ENCODE measurements around the gene LRRC55.

DNA sequence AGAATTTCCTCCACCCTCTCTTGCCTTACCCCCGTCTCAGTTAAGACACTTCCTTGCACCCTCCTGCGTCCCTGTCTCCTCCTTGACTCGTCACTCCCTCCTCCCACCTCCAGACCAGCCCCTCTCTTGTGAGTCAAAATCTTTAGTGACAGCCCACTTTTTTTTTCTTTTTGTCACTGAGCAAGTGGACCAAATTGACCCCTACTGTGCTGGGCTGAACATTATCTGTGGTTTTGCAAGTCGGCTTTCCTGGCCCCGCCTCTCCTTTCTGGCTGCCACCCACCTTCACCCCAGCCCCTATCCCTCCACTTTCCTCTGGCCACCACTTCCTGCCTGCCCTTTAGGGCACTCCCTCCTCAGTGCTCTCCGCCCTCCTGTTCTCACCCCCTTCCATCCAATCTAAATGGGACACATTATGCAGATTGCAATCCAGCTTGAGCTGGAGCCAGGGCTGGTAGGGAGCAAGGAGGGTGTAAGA lies 55.5 kb downstream of the LRRC55 start, which contains the start of gene APLNR:
- TF ChIP-seq, protein P1, sequence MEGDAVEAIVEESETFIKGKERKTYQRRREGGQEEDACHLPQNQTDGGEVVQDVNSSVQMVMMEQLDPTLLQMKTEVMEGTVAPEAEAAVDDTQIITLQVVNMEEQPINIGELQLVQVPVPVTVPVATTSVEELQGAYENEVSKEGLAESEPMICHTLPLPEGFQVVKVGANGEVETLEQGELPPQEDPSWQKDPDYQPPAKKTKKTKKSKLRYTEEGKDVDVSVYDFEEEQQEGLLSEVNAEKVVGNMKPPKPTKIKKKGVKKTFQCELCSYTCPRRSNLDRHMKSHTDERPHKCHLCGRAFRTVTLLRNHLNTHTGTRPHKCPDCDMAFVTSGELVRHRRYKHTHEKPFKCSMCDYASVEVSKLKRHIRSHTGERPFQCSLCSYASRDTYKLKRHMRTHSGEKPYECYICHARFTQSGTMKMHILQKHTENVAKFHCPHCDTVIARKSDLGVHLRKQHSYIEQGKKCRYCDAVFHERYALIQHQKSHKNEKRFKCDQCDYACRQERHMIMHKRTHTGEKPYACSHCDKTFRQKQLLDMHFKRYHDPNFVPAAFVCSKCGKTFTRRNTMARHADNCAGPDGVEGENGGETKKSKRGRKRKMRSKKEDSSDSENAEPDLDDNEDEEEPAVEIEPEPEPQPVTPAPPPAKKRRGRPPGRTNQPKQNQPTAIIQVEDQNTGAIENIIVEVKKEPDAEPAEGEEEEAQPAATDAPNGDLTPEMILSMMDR (IDR thresholded peaks at IDR 0.05): no peak
- no peak for TF ChIP-seq POLR2A (IDR thresholded peaks at IDR 0.05)
